ENCODE data around the gene HEXIM1. TPM values are rescaled to one million over a fixed set of nuclear protein-coding genes. Genes with fewer than 3 reads are reported as not detected.

Gene HEXIM1
- total RNA-seq, 2 donors from 2014 or later = 34.5 to 67.1 TPM

- Histone ChIP-seq H3K27me3 (replicated peaks; ENCODE audit: insufficient read depth) (no peaks in the 10 kb centered on the region), H3K4me1 (replicated peaks) (no peaks in the 10 kb centered on the region), H3K4me3 (no peak overlapping the region), H3K36me3 (no peaks in the 10 kb centered on the region), H3K27ac (no peak overlapping the region), H3K9me3 (no peaks in the 10 kb centered on the region)
- TF ChIP-seq POLR2A (IDR thresholded peaks at IDR 0.05) (no peak), CTCF (IDR thresholded peaks at IDR 0.05) (no peak), POLR2AphosphoS5 (IDR thresholded peaks at IDR 0.05) (no peak)
- intact Hi-C loops (cut with DNase I) = no loop called here
- no peak for DNase-seq (ENCODE audit: low spot score)
- WGBS = 89% methylated on average over 9 of the region's 9 CpGs
Observed at GRCh38 chr17:45113424-45113754, 34.9 kb upstream of the HEXIM1 start.

DNA sequence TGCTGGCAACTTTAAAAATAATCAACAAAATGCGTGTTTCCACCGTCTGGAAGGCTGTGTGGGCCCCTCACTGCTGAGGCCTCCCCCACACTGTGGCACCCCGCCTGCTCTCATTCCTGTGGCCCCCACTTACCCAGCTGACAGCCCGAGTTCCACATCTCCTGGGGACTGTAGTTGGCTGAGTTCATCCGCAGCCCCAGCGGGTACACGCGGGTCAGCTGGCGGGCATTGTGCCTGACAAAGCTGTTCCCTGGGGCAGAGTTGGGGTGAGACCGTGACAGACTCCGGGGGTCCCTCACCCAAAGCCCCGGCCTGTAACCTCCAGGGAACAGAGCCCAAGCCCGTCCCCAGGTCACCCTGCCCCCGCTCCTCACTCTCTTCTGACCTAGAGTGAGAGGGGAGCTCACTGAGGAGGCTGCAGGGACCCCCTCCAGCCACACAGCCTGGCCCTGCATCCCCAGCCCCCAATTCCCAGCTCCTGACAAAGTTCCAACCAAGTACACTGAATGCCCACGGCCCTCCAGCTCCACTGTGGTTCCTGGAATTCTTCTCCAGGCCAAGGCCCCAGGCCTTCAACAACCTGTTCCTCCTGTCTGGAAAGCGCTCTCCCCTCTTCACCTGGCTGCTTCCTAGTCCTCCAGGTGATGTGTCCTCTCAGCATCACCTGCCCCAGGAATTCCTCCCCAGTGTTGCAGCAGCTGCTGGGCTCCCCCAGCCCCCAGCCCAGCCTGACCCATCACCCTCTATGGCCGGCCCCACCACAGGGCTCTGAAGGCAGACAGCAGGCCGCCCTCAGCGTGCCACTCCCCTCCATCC, 34.0 kb upstream of the HEXIM1 start:
- H3K27ac ChIP-seq = no peak overlapping the region
- no peaks in the 10 kb centered on the region for H3K36me3 ChIP-seq

GRCh38 chr17:45115015-45115625, 33.2 kb upstream of the HEXIM1 start:
- Histone ChIP-seq H3K9me3 (no peaks in the 10 kb centered on the region), H3K4me1 (replicated peaks) (no peaks in the 10 kb centered on the region), H3K27me3 (replicated peaks; ENCODE audit: insufficient read depth) (no peaks in the 10 kb centered on the region), H3K4me3 (no peak overlapping the region), H3K27ac (no peak overlapping the region), H3K36me3 (no peaks in the 10 kb centered on the region)
- no peak for TF ChIP-seq CTCF (IDR thresholded peaks at IDR 0.05)
- TF ChIP-seq POLR2AphosphoS5 (IDR thresholded peaks at IDR 0.05) = no peak
- no peak for TF ChIP-seq POLR2A (IDR thresholded peaks at IDR 0.05)
- no peak for DNase-seq (ENCODE audit: low spot score)
- intact Hi-C loops (cut with DNase I) = loop anchor here (5.0 kb wide), 1 partner anchor 198 kb away; the partner anchor contains the start of gene GFAP
- WGBS = 90% methylated on average over 26 of the region's 26 CpGs

More for the DNA sequence above, 34.0 kb upstream of the HEXIM1 start:
- TF ChIP-seq POLR2AphosphoS5 (IDR thresholded peaks at IDR 0.05) (no peak), CTCF (IDR thresholded peaks at IDR 0.05) (no peak), POLR2A (IDR thresholded peaks at IDR 0.05) (no peak)
- no peaks in the 10 kb centered on the region for H3K4me1 ChIP-seq (replicated peaks)
- no peak for DNase-seq (ENCODE audit: low spot score)
- H3K9me3 ChIP-seq = no peaks in the 10 kb centered on the region
- H3K27me3 ChIP-seq (replicated peaks; ENCODE audit: insufficient read depth) = no peaks in the 10 kb centered on the region
- no peak overlapping the region for H3K4me3 ChIP-seq
- WGBS = 81% methylated on average over 19 of the region's 19 CpGs
- intact Hi-C loops (cut with DNase I) = no loop called here

DNA sequence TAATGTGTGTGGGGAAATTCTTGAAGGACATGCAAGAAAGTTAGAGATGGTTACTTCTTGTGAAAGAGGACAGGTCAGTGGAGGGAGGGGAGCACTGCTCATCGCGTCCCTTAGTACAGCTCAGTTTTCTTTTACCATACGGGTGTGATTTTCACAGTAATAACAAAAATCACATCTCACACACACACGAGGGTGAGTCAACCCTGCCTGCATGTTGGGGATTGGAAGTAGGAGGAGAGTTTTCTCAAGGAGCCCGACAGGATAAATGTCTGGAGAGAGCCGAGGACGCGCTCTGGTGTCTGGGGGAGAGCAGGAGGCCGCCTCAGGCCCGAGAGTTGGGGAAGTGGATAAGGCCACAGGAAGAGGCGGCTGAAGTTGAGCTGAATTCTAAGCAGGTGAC, 32.4 kb upstream of the HEXIM1 start:
- Histone ChIP-seq H3K36me3 (no peaks in the 10 kb centered on the region), H3K27ac (no peak overlapping the region), H3K27me3 (replicated peaks; ENCODE audit: insufficient read depth) (no peaks in the 10 kb centered on the region), H3K4me3 (no peak overlapping the region), H3K4me1 (replicated peaks) (no peaks in the 10 kb centered on the region), H3K9me3 (no peaks in the 10 kb centered on the region)
- no peak for DNase-seq (ENCODE audit: low spot score)
- intact Hi-C loops (cut with DNase I) = loop anchor here (5.0 kb wide), 1 partner anchor 199 kb away; the partner anchor contains the start of gene GFAP
- 86% methylated on average over 11 of the region's 11 CpGs for whole genome bisulfite sequencing
- TF ChIP-seq CTCF (IDR thresholded peaks at IDR 0.05) = no peak
- TF ChIP-seq POLR2AphosphoS5 (IDR thresholded peaks at IDR 0.05) = no peak

All from prostate gland (tissue), 2 donors.